CD4-positive, alpha-beta T cell treated with Interleukin-17A for 4 hours (primary cell): Measurements from ENCODE around the gene ST14.
"Not testable (repeated sequence)": the region's sequence is repeated elsewhere in the genome, so short reads cannot be mapped to it uniquely, and the experiment has no call there.

Source experiments
- DNase-seq: peaks from one replicate; pipeline ENCODE4 v3.0.0-alpha.2; 2020; ENCODE audit warnings: mixed read lengths

ST14 gene

GRCh38 chr11:130190371-130190881 lies 30.8 kb downstream of the ST14 start:
- DNase-seq: no peak

DNA sequence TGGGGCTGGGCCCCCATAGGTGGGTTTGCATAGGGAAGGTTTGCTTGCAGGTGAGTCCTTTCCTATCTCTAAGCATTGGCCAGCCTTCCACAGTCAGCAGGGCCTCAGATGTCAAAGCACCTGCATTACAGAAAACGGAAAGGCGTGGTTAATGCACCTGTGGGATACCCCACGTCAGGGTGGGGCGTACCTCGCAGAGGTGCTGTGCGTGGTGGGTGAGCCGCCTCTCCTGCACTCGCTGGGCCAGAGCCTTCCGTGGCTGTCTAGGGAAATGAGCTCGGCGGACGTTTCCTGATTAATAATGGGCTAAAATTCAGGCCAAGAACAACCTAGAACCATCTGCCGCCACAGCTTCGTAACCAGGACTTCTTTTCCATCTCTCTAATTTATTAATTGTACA lies 32.3 kb downstream of the ST14 start:
- DNase-seq: no peak

GRCh38 chr11:130192845-130193267 lies 33.3 kb downstream of the ST14 start:
- no peak for DNase-seq

- not testable (repeated sequence) for DNase-seq
These were observed 34.0 kb downstream of the ST14 start for GRCh38 chr11:130193551-130193950.

GRCh38 chr11:130194241-130195023 lies 34.9 kb downstream of the ST14 start:
- DNase-seq: no peak

DNA sequence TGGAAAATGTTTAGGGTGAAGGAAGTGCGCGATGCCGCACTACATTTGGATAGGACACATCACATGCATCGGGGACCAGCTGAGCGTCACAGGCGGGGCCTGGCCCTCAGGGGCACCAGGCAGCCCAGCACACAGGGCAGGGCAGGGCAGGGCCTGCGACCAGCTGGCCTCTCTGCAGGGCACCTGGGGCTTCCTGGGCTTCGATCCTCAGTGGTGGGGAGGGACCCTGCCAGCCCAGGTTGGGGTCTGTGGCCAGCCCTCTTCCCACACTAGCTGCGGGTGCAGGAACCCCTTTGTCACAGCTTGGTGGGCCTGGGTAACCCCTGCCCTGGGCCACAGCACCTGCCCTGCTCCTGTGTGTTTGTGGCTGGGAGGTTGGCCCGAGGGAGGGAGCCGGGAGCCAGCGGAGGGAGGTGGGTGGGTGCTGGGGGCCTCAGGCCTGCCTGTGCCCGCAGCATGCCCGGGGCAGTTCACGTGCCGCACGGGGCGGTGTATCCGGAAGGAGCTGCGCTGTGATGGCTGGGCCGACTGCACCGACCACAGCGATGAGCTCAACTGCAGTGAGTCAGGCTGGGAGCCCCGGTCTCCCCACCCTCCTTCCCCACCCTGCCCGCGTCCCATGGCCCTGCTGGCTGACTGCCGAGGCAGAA lies 37.9 kb downstream of the ST14 start:
- DNase-seq: no peak

- no peak for DNase-seq
These were observed 38.7 kb downstream of the ST14 start for GRCh38 chr11:130198292-130198691.

- no peak for DNase-seq
These were observed 39.4 kb downstream of the ST14 start for GRCh38 chr11:130198964-130199363.

GRCh38 chr11:130199792-130200191 lies 40.2 kb downstream of the ST14 start:
- no peak for DNase-seq

DNA sequence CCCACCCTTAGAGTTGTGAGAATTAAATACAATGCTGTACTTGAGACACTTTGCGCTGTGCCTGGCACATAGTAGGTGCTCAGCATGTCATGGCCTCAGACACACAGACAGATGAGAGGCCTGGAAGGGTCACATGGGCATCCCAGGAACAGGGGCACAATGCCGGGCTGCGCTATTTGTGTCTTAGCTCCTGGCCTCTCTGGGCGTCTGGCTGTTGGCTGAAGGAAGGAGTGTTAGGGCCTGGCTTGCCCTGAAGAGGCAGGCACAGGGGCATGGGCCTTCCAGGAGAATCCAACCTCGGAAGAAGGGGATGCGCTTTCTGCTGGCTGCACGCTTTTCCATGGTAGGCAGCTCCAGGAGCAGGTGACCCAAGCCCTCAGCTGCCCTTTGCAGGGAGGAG lies 41.4 kb downstream of the ST14 start:
- no peak for DNase-seq

- DNase-seq: no peak
These were observed 42.6 kb downstream of the ST14 start for GRCh38 chr11:130202009-130202817.

GRCh38 chr11:130202818-130203689 lies 43.5 kb downstream of the ST14 start:
- no peak for DNase-seq

DNA sequence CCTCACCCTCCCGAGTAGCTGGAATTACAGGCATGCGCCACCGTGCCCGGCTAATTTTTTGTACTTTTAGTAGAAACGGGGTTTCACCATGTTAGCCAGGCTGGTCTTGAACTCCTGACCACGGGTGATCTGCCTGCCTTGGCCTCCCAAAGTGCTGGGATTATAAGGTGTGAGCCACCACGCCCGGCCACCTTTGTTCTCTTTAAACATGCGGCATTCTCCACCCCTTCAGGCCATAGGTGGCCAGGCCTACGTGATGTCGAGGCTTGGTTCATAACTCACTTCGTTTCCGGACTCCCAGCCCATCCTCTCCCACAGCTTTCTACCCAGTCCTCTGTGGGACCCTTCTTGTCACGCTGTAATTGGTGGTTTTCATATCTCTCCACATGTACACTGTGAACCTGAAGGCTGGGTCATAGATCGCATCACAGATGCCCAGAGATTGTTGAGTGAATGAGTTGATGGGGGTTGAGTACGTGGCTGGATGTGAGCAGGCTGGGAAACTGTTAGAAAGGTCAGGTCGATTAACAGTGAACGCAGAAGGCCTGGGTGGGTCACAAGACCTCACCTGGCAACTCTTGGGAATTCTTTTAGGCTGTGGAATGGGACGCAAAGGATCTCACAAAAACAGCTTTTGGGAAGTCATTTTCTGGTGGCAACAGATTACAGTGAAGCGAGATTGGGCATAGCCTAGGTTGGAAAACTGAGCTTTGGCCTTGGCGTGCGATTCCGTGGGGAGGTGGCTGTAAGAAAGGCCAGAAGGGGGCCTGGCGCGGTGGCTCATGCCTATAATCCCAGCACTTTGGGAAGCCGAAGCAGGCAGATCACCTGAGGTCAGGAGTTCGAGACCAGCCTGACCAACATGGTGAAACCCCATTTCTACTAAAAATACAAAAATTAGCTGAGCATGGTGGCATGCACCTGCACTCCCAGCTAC lies 44.5 kb downstream of the ST14 start:
- no peak for DNase-seq

DNA sequence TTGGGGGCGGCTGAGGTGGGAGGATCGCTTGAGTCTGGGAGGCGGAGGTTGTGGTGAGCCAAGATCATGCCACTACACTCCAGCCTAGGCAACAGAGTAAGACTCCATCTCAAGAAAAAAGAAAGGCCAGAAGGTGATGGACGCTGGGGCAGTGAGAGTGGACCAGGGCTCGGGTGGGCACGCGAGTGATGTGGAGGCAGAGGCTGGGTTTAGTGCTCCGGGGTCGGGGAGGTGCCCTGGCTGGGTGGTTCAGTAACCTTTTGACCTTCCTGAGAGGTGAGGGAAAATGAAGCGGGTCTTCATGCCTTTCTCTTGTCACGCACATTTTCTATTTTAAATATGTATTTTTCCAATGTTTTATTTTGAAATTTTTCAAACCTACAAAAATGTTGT lies 45.1 kb downstream of the ST14 start:
- no peak for DNase-seq

GRCh38 chr11:130206141-130206540 lies 46.6 kb downstream of the ST14 start:
- DNase-seq: no peak

GRCh38 chr11:130208241-130209127 lies 48.9 kb downstream of the ST14 start:
- DNase-seq: no peak

DNA sequence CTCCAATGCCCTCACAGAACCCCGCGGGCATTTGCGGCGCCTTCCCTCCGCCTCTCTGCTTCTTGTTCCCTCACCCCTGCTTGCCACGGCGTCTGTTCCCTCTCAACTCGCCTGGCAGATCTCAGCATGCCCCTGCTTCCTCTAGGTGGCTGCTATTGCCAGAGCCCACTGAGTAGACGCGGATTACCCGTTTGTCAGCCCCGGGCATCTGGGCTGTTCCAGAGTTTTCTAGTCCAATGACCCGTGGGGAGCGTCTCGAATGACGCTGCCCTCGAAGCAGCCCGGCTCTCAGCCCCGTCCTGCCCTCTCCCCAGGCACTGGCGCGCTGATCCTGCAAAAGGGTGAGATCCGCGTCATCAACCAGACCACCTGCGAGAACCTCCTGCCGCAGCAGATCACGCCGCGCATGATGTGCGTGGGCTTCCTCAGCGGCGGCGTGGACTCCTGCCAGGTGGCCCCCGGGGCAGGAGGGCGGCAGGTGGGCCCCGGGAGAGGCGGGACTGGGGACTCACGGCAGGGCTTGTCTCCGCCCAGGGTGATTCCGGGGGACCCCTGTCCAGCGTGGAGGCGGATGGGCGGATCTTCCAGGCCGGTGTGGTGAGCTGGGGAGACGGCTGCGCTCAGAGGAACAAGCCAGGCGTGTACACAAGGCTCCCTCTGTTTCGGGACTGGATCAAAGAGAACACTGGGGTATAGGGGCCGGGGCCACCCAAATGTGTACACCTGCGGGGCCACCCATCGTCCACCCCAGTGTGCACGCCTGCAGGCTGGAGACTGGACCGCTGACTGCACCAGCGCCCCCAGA lies 49.7 kb downstream of the ST14 start:
- DNase-seq: no peak

GRCh38 chr11:130209954-130210854 lies 50.6 kb downstream of the ST14 start:
- DNase-seq: no peak
